OCI-LY3 (cell line): ENCODE data around the gene RGS1.

ENCODE experiments used
- EZH2phosphoT487 ChIP-seq: fragments of 200-600 bp; shearing (Covaris generic); IDR thresholded peaks from 2 replicates; pipeline ENCODE4 v1.6.1; 2018; ENCODE audit warnings: antibody characterized with exemption, mixed run types, low read depth
- TF ChIP-seq, protein P1 (sequence below): fragments of 200-600, 300-600 bp; sonication (generic); IDR thresholded peaks from 2 replicates; pipeline ENCODE4 v1.5.1; 2014; ENCODE audit warnings: antibody characterized with exemption, low read length, low read depth

GRCh38 chr1:192592981-192593708, 17.6 kb downstream of the RGS1 start:
- TF ChIP-seq, protein P1, sequence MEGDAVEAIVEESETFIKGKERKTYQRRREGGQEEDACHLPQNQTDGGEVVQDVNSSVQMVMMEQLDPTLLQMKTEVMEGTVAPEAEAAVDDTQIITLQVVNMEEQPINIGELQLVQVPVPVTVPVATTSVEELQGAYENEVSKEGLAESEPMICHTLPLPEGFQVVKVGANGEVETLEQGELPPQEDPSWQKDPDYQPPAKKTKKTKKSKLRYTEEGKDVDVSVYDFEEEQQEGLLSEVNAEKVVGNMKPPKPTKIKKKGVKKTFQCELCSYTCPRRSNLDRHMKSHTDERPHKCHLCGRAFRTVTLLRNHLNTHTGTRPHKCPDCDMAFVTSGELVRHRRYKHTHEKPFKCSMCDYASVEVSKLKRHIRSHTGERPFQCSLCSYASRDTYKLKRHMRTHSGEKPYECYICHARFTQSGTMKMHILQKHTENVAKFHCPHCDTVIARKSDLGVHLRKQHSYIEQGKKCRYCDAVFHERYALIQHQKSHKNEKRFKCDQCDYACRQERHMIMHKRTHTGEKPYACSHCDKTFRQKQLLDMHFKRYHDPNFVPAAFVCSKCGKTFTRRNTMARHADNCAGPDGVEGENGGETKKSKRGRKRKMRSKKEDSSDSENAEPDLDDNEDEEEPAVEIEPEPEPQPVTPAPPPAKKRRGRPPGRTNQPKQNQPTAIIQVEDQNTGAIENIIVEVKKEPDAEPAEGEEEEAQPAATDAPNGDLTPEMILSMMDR: no peak
- TF ChIP-seq EZH2phosphoT487: no peak
